HG03135 (cell line): ENCODE data around the gene ZMYND15.
"Not testable (repeated sequence)": the region's sequence is repeated elsewhere in the genome, so short reads cannot be mapped to it uniquely, and the experiment has no call there.

Experiments used
- ATAC-seq: cut with Tn5 transposase; IDR thresholded peaks from one replicate; pipeline ENCODE4 v1.9.1; 2021; ENCODE audit warnings: mild to moderate bottlenecking, moderate library complexity; ENCODE audit not compliant: unreplicated experiment

The ZMYND15 gene, protein sequence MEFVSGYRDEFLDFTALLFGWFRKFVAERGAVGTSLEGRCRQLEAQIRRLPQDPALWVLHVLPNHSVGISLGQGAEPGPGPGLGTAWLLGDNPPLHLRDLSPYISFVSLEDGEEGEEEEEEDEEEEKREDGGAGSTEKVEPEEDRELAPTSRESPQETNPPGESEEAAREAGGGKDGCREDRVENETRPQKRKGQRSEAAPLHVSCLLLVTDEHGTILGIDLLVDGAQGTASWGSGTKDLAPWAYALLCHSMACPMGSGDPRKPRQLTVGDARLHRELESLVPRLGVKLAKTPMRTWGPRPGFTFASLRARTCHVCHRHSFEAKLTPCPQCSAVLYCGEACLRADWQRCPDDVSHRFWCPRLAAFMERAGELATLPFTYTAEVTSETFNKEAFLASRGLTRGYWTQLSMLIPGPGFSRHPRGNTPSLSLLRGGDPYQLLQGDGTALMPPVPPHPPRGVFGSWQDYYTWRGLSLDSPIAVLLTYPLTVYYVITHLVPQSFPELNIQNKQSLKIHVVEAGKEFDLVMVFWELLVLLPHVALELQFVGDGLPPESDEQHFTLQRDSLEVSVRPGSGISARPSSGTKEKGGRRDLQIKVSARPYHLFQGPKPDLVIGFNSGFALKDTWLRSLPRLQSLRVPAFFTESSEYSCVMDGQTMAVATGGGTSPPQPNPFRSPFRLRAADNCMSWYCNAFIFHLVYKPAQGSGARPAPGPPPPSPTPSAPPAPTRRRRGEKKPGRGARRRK

DNA sequence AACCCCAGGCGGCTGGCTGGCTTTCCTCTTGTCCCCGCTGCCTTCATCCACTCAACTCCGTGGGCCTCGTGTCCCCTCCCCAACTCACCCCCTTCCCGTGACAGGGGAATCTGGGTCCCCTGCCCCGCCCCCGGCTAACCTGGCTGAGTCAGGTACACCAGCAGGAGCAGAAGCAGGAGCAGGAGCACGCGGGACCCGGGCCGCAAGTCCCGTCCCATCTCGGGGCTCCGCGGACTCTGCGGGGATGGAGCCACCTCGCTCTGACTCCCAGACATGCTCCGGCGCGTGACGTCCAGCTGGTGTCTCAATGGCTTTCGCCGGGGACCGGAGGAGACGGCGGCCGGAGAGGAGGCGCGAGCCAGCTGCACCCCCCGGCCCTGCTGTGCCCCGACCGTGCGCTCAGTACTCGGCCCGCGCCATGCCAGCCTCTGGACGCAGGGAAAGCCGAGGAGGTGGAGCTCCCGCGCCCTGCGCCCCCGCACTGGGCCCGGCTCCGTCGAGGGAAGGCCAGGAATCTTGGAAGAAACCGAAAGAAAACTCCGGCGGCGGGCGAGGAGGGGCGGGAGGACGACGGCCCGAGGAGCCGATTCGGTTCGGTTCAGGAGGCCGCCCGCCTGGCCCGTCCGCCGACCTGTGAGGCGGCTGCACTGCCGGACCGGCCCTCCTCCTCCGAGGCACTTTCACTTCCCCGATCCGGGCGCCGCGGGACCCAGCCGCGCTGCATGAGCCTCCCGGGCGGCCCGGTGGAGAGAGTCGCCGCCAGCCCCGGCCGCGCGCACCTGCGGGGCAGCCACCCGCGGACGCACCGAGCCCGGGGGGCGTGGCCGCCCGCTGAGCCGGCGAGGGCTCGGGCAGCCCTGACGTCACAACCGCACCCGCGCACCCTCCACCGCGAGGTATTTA lies at the start of gene ZMYND15, which contains the start of gene CXCL16:
TSS of gene ZMYND15 (plus strand) at position 712 of the 903 bp plus-strand sequence. CDS start 716 bp downstream, outside the sequence.
TSS of gene CXCL16 (minus strand) at position 807 of the 903 bp plus-strand sequence. CDS start at position 218, 589 bp downstream.
- ATAC-seq, result no peak

DNA sequence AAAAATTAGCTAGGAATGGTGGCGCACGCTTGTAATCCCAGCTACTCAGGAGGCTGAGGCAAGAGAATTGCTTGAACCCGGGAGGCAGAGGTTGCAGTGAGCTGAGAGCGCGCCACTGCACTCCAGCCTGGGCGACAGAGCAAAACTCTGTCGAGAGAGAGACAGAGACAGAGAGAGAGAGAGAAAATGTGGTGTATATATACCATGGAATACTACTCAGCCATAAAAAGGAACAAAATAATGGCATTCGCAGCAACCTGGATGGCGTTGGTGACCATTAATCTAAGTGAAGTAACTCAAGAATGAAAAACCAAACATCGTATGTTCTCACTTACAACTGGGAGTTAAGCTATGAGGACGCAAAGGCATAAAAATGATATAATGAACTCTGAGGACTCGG lies 49.8 kb upstream of the ZMYND15 start:
- not testable (repeated sequence) for ATAC-seq

DNA sequence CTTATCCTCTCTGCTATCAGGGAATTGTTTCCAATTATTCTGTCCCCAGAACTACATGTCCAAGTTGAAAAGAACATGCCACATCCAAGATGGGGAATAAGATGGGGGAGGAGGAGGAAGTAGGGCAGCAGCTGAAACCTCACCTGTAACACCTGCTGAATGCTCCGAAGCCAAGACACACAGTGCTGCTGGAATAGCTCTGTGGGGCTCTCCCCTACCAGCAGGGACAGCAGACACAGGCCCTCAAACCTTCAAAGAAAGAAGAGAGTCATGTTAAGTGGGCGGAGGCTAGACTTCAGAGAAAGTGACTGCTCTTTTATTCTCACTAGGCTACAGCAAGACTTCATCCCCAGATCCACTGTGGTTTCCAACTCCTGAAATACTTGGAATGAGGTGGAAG lies 48.9 kb upstream of the ZMYND15 start:
- ATAC-seq, result no peak

DNA sequence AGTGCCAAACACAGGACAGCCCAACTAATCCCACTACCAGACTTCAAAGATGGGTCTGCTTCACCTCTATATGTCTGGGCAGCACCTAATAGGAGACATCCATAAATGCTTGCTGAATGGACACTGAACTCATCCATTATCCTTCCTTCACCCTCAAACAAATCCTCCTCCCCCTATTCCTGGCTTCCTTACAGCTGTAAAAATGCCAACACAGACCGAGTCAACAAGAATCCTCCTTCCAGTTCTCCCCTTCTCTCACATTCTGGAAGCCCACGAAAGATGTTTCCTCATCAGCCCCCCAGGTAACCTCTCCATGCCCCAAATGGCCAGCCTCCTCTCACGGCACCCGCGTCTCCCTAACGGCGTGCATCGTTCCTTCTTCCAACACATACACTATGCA lies 47.9 kb upstream of the ZMYND15 start:
- ATAC-seq, result no peak

DNA sequence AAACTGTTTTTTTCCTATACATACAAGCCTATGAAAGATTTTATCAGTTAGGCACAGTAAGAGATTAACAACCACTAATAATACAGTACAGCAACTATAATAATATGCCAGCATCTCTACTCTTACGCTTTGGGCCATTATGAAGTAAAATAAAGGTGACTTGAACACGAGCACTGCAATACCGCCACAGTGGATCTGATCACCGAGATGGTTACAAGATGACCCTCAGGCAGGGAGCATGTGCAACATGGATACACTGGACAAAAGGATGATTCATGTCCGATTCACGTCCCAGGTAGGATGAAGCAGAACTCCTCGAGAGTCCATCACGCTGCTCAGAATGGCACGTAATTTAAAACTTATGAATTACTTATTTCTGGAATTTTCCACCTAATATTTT lies 46.2 kb upstream of the ZMYND15 start:
- ATAC-seq, result no peak

DNA sequence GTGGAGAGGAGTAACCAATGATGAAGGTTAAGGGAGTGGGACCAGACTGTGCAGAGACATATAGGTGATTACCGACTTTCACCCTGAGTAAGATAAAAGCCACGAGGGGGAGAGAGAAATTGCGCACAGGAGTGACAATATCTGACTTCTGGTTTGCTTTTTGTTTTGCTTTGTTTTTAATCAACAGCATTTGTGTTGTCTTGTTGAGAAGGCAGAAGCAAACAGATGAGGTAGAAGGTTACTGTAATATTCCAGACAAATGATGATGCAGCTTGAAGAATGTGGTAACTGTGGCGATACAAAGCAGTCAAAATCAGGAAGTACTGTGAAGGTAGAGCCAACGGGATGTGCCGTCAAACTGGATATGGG lies 43.2 kb upstream of the ZMYND15 start:
- no peak for ATAC-seq

DNA sequence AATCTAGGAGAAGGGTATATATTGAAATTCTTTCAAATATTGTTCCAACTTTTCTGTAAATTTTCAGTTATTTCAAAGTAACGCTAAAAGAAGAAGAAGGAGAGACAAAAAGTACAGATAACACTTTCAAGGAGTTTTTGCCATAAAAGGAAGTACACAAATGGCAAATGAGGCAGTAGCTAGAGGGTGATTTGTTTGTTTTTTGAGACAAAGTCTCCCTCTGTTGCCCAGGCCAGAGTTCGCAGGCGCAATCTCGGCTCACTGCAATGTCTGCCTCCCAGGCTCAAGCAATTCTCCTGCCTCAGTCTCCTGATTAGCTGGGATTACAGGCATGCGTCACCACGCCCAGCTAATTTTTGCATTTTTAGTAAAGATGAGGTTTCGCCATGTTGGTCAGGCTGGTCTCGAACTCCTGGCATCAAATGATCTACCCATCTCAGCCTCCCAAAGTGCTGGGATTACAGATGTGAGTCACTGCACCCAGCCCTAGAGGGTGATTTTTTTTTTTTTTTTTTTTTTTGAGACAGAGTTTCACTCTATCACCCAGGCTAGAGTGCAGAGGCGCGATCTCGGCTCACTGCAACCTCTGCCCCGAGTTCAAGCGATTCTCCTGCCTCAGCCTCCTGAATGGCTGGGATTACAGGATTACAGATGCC lies 40.1 kb upstream of the ZMYND15 start:
- ATAC-seq, result not testable (repeated sequence)

DNA sequence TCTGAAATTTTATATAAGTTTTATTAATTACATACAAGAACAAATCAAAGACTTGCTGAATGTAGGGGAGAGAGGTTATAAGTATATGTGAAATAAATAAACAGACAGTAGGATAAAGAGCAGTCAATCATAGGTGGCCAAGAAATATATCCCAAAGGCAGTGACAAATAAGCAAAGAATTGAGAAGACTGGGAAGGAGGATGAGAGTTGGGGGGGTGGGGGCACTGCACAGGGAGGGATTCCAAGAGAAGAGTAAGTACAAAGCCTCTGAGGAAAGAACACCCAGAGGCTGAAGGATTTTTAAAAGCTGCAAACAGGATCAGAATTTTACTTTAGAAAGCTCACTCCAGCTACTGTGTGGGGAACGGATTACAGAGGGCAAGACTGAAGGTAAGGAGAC lies 38.5 kb upstream of the ZMYND15 start:
- no peak for ATAC-seq

DNA sequence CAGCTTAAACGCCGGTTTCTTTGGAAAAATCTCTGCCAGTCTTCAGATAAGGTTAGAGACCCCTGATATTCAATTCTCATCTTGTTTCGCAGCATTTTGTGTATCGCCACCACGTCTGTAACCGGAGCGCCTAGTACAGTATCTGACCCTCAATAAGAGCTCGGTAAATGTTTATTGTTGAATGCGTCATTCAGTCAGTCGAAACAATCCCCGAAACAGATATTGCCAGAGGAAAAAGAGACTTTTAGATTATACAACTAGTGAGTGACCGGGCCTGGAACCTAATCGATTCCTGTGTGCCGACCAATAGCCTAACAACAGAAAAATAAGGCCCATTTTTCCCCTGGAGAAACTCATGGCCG lies 36.3 kb upstream of the ZMYND15 start:
- ATAC-seq, result no peak

DNA sequence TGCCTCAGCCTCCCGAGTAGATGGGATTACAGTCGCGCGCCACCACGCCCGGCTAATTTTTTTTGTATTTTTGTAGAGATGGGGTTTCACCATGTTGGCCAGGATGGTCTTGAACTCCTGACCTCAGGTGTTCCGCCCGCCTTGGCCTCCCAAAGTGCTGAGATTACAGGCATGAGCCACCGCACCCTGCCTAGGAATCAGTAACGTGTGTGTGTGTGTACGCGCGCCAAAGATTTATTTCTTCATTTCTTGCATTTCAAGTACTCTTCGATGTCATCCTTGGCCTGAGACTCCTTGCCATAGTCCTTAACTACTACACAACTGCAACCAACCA lies 35.1 kb upstream of the ZMYND15 start:
- ATAC-seq, result not testable (repeated sequence)

DNA sequence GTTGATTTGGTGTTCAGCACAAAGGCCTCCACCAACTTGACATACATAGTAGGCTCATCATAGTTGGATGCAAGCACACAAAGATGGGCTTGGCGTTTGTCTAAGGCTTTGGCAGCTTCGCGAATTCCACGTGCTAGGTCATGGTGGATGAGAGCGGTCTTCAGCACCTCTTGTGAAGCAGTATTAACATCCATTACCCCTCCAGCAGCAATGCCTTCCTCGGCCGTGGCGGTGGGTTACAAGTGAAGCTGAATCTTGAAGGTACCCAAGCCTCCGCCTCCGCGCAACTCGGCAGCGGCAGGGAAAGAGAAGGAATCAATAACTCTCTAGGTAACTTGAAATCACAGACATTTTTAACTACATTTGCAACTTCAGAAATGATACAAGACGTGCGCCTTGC lies 34.6 kb upstream of the ZMYND15 start:
- ATAC-seq, result no peak

DNA sequence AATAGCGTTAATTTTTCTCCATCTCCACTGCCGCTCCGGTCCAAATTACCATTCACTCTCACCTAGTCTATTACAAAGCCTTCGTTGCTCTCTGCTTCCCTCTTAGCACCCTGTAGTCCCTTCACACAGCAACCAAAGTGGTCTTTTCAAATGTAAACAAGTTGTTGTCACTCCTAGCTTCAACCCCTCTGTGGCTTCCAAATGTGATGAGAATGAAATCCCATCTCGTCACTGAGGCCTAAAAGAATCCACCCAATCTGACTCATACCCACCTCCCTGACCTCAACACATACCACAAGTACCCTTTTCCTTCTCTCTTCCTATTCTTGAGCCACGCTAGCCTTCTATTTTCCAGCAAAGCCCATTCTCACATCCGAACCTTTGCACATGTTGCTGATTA lies 33.5 kb upstream of the ZMYND15 start:
- no peak for ATAC-seq

DNA sequence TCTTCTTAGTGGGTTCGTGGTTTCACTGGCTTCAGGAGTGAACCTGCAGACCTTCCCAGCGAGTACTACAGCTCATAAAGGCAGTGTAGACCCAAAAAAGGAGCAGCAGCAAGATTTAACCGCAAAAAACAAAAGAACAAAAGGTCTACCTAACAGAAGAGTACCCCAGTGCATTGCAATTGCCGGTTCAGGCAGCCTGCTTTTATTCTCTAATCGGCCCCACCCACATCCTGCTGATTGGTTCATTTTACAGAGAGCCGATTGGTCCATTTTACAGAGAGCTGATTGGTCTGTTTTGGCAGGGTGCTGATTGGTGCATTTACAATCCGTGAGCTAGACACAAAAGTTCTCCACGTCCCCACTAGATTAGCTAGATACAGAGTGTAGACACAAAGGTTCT lies 31.2 kb upstream of the ZMYND15 start:
- ATAC-seq, result no peak

DNA sequence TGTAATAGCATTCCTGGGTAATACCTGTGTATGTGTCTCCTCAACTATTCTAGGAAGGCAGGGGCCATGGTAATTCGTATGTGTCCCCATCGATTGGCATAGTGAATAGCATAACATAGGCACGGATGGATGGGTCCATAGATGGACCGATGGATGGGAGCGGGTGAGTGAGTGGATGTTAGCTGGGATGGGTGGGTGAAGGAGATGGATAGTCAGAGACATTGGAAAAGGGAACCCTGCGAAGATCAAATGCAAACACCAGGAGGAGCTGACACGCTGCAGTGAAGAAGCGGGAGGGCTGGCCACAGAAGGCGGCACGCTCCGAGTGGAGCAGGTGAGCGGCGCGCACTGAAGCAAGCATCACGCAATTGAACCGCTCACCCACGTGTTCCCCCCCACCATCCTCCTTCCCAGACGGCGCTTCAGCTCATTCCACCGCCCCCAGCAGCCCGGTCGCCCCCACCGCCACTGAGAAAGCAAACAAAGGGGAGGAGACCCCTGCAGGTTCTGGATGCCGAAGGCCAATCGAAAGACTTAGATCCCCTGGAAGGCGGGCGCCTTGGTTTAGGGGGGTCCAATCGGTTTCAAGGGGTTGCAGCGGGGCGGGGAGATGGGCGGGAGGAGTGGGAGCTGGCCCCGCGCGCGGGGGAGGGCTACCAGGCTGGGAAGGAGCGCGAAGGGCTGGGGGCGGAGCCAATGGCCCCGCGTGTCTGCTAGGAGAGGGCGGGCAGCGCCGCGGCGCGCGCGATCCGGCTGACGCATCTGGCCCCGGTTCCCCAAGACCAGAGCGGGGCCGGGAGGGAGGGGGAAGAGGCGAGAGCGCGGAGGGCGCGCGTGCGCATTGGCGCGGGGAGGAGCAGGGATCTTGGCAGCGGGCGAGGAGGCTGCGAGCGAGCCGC lies 29.6 kb upstream of the ZMYND15 start, which contains the start of gene ARRB2:
TSS of gene ARRB2 (plus strand) at position 839 of the 899 bp plus-strand sequence. CDS start 90 bp downstream, outside the sequence.
- peak; percentile 78 for ATAC-seq

DNA sequence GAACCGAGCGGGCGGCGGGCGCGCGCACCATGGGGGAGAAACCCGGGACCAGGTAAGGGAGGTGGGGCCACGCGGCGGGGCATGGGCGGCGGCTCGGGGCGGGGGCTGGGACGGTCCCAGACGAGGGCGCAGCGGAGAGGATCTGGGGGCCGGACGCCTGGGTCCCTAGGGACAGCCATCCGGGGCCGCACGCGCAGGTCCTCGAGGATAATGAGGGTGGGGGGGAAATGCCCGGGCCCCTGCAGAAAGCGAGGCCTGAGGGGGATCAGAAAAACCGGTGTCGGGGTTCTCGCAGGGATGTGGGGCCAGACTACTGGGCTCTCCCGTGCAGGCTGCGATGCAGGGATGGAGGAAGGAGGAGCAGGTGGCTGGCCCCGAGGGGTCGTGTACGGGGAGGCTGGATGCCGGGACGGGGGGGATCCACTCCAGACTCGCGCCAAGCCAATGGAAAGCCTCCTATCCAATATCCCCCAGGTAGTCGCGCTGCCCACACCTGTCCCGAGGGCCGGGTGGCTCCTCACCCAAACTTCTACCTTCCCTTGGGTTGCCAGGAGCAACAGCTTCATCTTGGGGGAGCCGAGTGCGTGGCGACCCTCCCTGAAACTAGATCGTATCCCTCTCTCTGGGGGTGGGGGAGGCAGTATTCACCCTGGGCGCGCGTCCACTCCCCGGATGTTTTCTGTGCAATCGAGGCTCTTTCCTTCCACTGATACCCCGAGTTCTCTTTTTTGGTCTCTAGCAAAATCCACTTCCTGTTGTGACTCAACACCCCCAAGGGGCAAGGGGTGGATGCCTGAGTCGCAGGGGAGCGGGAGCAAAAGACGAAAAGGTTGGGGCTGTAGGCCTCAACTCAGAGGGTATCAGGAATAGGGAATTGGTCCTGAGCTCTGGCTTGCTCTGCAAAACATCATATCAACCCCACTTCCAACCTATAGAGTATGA lies 28.7 kb upstream of the ZMYND15 start:
- peak; percentile 12 for ATAC-seq

DNA sequence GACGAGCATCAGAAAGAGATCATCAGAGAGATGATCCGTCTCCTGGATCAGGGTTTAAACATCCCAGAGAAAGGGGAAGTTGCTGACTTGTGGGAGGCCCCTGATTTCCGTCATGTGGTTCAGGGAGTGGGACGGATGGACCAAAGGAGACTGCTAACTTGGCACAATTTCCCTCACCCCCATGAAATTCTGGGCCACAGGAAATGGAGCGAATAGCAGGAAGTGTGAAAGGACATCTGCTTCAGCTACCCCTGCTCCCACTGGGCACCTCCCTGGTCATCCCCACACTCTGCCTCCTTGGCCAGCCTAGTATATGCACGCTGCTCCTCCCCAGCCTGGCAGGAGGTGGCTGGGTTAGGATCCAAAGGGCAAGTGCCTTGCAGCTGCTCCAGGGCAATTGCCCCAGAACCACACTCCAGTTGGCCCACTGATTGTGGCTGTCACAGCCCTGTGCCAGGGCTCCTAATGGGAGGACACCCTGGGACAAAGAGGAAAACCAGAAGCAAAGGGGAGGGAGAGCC lies 27.9 kb upstream of the ZMYND15 start:
- no peak for ATAC-seq

DNA sequence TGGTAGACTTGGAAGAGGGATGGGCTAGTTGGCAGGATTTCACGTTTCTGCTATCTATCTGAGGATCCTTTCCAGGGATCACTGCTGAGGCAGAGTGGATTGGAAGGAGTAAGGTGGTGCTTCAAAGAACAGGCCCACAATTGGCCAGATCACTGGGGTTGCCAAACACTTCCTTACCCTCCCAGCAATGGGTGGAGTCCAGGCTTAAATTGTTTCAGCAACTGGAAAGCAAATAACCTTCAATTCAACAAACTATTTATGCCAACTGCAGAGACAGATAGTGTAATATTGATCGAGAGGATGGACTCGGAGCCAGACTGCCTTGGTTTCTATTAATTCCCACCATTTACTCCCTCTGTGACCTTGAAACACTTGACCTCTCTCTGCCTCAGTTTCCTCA lies 27.1 kb upstream of the ZMYND15 start:
- ATAC-seq, result no peak

DNA sequence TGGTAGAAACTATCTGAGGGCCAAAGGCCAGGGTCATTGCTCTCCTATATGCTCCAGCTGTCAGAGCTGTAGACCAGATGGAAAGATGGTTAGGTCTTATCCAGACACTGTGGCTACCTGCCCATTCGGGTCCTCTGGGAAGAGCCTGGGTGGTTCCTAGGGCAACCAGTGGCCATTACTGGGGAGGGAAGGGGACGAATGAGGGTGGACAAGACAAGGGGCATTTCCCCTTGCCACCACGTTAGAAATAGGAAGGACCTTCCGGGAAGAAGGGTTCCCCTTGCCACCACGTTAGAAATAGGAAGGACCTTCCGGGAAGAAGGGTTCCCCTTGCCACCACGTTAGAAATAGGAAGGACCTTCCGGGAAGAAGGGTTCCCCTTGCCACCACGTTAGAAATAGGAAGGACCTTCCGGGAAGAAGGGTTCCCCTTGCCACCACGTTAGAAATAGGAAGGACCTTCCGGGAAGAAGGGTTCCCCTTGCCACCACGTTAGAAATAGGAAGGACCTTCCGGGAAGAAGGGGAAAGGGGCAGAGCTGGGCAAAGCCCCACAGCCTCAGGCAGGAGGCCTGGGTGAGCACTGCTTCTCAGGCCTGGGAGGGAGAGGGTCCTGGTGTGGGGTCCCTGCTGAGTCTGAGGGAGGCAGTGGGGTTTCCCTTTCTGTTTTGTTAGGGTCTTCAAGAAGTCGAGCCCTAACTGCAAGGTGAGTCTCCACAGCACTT lies 25.1 kb upstream of the ZMYND15 start:
- not testable (repeated sequence) for ATAC-seq
